ENCODE results near the gene PADI3. TPM values are rescaled to one million over a fixed set of nuclear protein-coding genes. Genes with fewer than 3 reads are reported as not detected.

The PADI3 gene
- total and polyA plus RNA-seq, 2 of the 13 experiments (the other 11 are each of a cell fraction or from before 2014, with no cell fraction given), result not detected

GRCh38 chr1:17287130-17287776, 38.4 kb downstream of the PADI3 start:
- H3K27ac ChIP-seq (ENCODE audit: extremely low read length, insufficient read depth, low read length), result no peak overlapping the region
- no peak for FAIRE-seq
- H4K20me1 ChIP-seq (ENCODE audit: insufficient read depth, low read length), result no peaks in the 10 kb centered on the region
- 63% methylated on average over 5 of the region's 5 CpGs for WGBS (ENCODE audit: low lambda C conversion rate)
- no peak overlapping the region for H3K9ac ChIP-seq (ENCODE audit: insufficient read depth, low read depth, low read length)
- BruUV-seq (replicated peaks), result no TSS peak
- intact Hi-C loops (cut with micrococcal nuclease; ENCODE audit: unreplicated experiment), result no loop called here
- H3K79me2 ChIP-seq (ENCODE audit: insufficient read depth, low read length), result no peaks in the 10 kb centered on the region
- H3K4me2 ChIP-seq (ENCODE audit: low read depth, low read length), result no peak overlapping the region
- POLR2A ChIA-PET, result no interaction called here
- H2AFZ ChIP-seq (ENCODE audit: low read length), result no peak overlapping the region
- no peaks in the 10 kb centered on the region for H3K36me3 ChIP-seq (replicated peaks in 1 of 2; ENCODE audit: control insufficient read depth in 1 of 2, insufficient read depth in 2 of 2, low read length in 2 of 2)
- no peak for DNase-seq (ENCODE audit: low spot score)
- no peak overlapping the region for H3K4me3 ChIP-seq (replicated peaks in 1 of 3; ENCODE audit: insufficient read depth in 1 of 3, low read depth in 2 of 3, low read length in 3 of 3)
- no peaks in the 10 kb centered on the region for H3K4me1 ChIP-seq (ENCODE audit: insufficient read depth, low read length)
- TF ChIP-seq EHMT2 (IDR thresholded peaks at IDR 0.05; ENCODE audit: borderline replicate concordance, low read depth, low read length) (no peak), HNRNPUL1 (IDR thresholded peaks at IDR 0.05; ENCODE audit: low read depth, low read length) (no peak), ZNF629 (CRISPR knock-in tag; conservative IDR thresholded peaks at IDR 0.05) (peak; percentile 32; the same call in 1 of the 2 replicates)
- TF ChIP-seq, protein P1, sequence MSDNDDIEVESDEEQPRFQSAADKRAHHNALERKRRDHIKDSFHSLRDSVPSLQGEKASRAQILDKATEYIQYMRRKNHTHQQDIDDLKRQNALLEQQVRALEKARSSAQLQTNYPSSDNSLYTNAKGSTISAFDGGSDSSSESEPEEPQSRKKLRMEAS (IDR thresholded peaks at IDR 0.05), result no peak
- H3K9me3 ChIP-seq (ENCODE audit: low read length), result no peaks in the 10 kb centered on the region
- in situ Hi-C loops (cut with HindIII; ENCODE audit: extremely low pct_ligation_motif_present, low pct_unique_long_range_greater_than_20kb), result no loop called here
- no peak for ATAC-seq
- H3K27me3 ChIP-seq (ENCODE audit: control insufficient read depth in 1 of 2, insufficient read depth in 2 of 2, low read length in 2 of 2), result peaks cover 0 to 32% of the 10 kb centered on the region in 2 experiments; a peak in 3 of 5 replicates
- CTCF ChIA-PET (ENCODE audit: low intra/inter-chr PET ratio, low total read pairs), result no interaction called here

- Histone ChIP-seq H4K20me1 (ENCODE audit: insufficient read depth, low read length) (no peaks in the 10 kb centered on the region), H3K36me3 (replicated peaks in 1 of 2; ENCODE audit: control insufficient read depth in 1 of 2, insufficient read depth in 2 of 2, low read length in 2 of 2) (no peaks in the 10 kb centered on the region), H3K9ac (ENCODE audit: insufficient read depth, low read depth, low read length) (no peak overlapping the region), H3K4me3 (replicated peaks in 1 of 3; ENCODE audit: insufficient read depth in 1 of 3, low read depth in 2 of 3, low read length in 3 of 3) (no peak overlapping the region), H3K9me3 (ENCODE audit: low read length) (no peaks in the 10 kb centered on the region), H3K79me2 (ENCODE audit: insufficient read depth, low read length) (no peaks in the 10 kb centered on the region), H3K4me1 (ENCODE audit: insufficient read depth, low read length) (no peaks in the 10 kb centered on the region), H3K27me3 (ENCODE audit: control insufficient read depth in 1 of 2, insufficient read depth in 2 of 2, low read length in 2 of 2) (peaks cover 0 to 21% of the 10 kb centered on the region in 2 experiments; a peak in 2 of 5 replicates), H3K27ac (ENCODE audit: extremely low read length, insufficient read depth, low read length) (no peak overlapping the region), H3K4me2 (ENCODE audit: low read depth, low read length) (no peak overlapping the region), H2AFZ (ENCODE audit: low read length) (no peak overlapping the region)
- intact Hi-C loops (cut with micrococcal nuclease; ENCODE audit: unreplicated experiment), result no loop called here
- CTCF ChIA-PET (ENCODE audit: low intra/inter-chr PET ratio, low total read pairs), result no interaction called here
- in situ Hi-C loops (cut with HindIII; ENCODE audit: extremely low pct_ligation_motif_present, low pct_unique_long_range_greater_than_20kb), result no loop called here
- no peak for DNase-seq (ENCODE audit: low spot score)
- POLR2A ChIA-PET, result no interaction called here
- no TSS peak for BruUV-seq (replicated peaks)
- no peak for FAIRE-seq
- 6% methylated on average over 2 of the region's 2 CpGs for WGBS (ENCODE audit: low lambda C conversion rate)
- ATAC-seq, result no peak
- TF ChIP-seq, protein P2, sequence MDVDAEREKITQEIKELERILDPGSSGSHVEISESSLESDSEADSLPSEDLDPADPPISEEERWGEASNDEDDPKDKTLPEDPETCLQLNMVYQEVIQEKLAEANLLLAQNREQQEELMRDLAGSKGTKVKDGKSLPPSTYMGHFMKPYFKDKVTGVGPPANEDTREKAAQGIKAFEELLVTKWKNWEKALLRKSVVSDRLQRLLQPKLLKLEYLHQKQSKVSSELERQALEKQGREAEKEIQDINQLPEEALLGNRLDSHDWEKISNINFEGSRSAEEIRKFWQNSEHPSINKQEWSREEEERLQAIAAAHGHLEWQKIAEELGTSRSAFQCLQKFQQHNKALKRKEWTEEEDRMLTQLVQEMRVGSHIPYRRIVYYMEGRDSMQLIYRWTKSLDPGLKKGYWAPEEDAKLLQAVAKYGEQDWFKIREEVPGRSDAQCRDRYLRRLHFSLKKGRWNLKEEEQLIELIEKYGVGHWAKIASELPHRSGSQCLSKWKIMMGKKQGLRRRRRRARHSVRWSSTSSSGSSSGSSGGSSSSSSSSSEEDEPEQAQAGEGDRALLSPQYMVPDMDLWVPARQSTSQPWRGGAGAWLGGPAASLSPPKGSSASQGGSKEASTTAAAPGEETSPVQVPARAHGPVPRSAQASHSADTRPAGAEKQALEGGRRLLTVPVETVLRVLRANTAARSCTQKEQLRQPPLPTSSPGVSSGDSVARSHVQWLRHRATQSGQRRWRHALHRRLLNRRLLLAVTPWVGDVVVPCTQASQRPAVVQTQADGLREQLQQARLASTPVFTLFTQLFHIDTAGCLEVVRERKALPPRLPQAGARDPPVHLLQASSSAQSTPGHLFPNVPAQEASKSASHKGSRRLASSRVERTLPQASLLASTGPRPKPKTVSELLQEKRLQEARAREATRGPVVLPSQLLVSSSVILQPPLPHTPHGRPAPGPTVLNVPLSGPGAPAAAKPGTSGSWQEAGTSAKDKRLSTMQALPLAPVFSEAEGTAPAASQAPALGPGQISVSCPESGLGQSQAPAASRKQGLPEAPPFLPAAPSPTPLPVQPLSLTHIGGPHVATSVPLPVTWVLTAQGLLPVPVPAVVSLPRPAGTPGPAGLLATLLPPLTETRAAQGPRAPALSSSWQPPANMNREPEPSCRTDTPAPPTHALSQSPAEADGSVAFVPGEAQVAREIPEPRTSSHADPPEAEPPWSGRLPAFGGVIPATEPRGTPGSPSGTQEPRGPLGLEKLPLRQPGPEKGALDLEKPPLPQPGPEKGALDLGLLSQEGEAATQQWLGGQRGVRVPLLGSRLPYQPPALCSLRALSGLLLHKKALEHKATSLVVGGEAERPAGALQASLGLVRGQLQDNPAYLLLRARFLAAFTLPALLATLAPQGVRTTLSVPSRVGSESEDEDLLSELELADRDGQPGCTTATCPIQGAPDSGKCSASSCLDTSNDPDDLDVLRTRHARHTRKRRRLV (CRISPR knock-in tag; IDR thresholded peaks at IDR 0.05), result no peak
- TF ChIP-seq HNRNPLL (IDR thresholded peaks at IDR 0.05; ENCODE audit: low read depth, low read length, poor library complexity, severe bottlenecking), result no peak
- no peak for TF ChIP-seq ZFP90 (CRISPR knock-in tag; IDR thresholded peaks at IDR 0.05; ENCODE audit: borderline replicate concordance)
- no peak for TF ChIP-seq FUBP1 (CRISPR knock-in tag; IDR thresholded peaks at IDR 0.05; ENCODE audit: borderline replicate concordance)
- no peak for TF ChIP-seq HMG20A (CRISPR knock-in tag; IDR thresholded peaks at IDR 0.05; ENCODE audit: borderline replicate concordance)
- no peak for TF ChIP-seq ZNF850 (CRISPR knock-in tag; conservative IDR thresholded peaks at IDR 0.05)
- no peak for TF ChIP-seq ZBTB7A (CRISPR knock-in tag; IDR thresholded peaks at IDR 0.05)
Observed at GRCh38 chr1:17289721-17290120, 40.8 kb downstream of the PADI3 start.

All from HepG2 (cell line).